HG03439 (cell line): ENCODE data around the gene DEPP1.

Source experiments
- ATAC-seq: cut with Tn5 transposase; IDR thresholded peaks from one replicate; pipeline ENCODE4 v1.9.1; 2021; ENCODE audit warnings: mild to moderate bottlenecking, moderate library complexity; ENCODE audit not compliant: unreplicated experiment

The DEPP1 gene

DNA sequence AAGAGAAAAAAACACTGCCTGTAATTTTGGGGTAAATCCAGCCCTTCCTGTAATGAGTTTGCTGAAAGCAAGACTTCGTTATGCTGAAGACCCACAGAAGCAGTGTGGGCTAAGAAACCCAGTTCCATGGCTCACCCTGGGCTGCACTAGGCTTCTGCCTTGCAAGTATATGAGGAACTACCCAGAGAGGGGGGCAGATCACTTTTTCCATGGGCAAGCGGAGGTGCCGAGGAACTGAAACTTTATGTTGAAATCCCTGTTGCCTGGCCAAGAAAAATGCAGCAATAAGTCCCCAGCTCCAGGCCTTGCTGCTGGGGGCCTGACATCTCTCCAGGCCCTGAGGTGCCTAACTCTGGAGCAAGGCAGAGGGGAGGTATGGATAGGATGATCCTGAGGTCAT, 10.5 kb downstream of the DEPP1 start:
- no peak for ATAC-seq

DNA sequence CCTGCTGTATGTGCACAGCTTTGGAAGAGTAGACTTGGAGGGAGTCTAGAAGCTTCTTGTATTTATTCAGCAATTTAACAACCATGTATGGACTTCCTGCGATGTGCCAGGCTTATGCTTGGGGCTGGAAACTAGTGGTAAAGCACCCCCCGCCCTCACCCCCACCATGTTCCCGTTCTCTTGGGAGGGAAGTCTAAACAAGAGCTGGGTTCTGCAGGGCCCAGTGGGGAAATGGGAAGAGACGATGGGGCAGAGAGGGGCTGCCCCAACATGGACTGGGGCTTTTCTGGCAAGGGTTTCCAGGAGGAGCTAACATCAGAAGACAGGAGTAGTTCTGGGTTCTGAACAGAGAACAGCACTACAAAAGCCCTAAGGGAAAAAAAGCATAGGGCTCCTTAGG, 11.0 kb downstream of the DEPP1 start:
- ATAC-seq = no peak

DNA sequence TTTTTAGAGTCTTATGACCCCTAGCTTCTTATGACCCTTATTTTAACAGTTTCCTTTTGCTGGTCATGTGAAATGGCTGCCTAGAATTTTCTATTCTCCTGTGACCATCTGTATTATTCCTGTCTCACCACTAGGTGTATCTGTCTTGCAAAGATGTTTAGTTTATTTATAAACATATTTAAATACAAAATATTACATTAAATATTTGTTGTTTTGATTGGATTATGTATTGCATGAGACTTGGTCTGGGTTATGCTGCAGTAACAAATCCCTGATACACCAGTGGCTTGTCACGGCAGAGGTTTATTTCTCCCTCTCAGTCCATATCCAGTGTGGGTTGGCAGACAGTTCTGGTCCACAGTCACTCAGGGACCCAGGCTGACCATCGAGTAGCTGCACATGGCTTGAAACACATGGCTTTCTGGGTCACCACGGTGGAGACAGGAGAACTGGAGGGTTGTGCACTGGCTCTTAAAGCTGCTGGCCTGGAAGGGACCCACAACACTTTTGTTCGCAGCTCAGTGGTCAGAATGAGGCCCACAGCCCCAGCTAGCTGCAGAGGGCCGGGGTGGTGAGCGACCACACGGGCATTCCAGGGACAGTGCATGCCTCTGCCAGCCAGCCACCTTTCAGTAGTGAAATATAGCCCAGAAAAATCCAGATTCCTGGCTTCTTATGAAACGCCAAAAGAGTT, 11.6 kb downstream of the DEPP1 start:
- ATAC-seq = no peak

DNA sequence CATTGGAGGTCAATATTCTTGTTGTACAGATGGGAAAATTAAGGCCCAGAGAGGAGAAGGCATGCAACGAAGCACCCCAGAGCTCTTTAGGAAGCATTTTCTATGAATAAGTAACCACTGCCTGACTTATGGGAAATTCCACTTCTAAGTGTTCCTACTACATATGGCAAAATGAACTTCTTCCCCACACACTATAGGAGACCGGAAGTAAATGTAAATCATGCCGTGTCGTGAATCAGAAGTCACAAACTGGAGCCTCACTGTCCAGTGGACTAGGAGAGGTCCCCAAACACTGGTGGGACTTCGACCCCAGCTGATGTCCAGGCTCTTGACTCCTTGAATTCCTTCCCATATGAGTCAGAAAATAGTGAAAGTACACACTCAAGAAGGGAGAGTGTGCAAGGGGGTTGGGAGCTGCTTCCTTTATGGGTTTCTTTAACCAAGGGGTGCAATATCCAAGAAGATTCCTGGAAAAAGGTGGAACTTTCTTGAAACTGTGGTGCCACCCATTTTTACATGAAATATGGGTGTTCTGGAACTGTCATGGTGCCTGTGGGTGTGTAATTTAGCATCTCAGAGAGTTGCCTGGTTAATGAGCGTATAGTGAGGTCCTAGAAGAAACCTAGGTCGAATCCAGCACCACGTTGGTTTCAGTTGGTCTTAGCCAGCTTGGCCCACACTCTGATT, 12.3 kb downstream of the DEPP1 start:
- peak; percentile 31 for ATAC-seq

DNA sequence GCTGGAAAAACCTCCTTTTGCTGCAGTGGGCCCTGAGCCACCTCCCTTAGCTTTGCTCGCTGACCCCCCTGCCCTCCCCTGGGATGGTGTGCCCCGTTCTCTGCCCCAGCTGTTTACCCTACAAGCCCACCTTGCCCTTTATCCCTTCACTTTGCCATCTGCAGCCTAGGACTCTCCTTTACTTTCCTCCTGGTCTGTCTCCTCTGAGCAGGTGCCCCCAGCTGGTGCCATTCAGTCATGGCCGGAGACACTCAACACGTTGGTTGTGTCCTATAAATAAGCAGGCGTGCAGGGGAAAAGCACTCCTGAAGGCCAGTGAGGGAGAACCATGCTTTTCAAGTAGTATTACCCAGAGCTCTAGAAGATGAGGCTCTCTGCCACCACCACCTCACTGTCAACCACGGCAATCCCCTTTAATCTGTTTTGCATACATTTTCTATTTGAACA, 12.9 kb downstream of the DEPP1 start:
- ATAC-seq = no peak

GRCh38 chr10:44965104-44965503, 13.5 kb downstream of the DEPP1 start:
- ATAC-seq = no peak

DNA sequence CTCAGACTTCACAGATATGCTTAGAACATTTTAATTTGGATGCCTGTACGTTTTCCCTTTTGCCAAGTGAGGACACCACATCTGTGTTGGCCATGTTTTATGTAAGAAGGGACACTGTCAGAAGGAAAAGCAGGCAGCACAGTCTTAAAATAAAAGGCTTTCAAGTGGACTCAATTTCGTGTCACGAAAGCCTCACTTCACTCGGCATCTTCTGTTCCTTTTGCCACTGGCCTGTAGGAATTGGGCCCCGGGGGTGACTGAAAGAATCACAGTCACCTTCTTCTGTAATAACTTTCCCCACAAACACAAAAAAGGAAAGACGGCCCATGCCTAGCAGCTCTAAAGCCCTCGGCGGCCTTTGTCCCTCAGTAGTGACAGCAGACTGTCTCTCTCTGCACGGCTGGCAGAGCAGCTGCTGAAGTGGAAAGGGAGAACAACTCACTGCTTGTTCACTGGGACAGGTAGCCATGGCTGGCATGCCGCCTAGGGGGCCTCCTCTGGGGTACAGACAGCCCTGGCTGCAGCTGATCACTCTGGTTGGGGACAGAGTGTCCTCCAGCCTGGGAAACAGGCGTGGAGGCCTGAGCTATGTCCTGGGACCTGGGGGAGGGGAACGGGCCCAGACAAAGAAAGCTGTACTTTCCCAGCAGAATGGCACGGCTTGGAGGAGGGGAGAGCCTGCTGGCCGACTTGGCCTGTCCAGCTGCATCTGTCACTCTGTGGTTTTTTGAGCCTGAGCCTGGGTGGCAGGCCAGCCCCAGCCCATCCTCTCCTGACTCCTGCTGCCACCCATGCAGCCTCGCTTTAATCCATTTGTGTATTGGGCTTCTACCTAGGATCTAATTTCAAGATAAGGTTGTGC, 14.6 kb downstream of the DEPP1 start:
- ATAC-seq = no peak

GRCh38 chr10:44962870-44963738, 15.5 kb downstream of the DEPP1 start:
- ATAC-seq = no peak

- no peak for ATAC-seq
Observed at GRCh38 chr10:44961931-44962750, 16.5 kb downstream of the DEPP1 start.

GRCh38 chr10:44961230-44961571, 17.4 kb downstream of the DEPP1 start:
- ATAC-seq = no peak

GRCh38 chr10:44960482-44961229, 18.0 kb downstream of the DEPP1 start:
- ATAC-seq = no peak

DNA sequence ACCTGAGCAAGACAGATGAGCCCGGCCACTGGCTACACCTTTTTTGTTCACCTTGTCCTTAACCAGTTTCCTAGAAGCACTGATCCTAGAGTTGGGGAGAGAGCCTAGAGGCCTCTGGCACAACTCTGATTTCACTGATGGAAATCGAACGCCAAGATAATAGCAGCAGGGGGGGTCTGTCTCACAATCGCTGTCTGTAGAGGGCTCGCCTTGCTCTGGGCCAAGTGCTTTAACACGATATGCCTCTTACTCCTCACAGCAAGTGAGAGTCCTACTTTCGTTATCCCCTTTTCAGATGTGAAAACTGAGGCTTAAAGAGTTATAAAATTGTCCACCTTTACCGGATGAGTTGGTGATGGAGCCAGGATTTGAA, 18.5 kb downstream of the DEPP1 start:
- ATAC-seq = no peak

DNA sequence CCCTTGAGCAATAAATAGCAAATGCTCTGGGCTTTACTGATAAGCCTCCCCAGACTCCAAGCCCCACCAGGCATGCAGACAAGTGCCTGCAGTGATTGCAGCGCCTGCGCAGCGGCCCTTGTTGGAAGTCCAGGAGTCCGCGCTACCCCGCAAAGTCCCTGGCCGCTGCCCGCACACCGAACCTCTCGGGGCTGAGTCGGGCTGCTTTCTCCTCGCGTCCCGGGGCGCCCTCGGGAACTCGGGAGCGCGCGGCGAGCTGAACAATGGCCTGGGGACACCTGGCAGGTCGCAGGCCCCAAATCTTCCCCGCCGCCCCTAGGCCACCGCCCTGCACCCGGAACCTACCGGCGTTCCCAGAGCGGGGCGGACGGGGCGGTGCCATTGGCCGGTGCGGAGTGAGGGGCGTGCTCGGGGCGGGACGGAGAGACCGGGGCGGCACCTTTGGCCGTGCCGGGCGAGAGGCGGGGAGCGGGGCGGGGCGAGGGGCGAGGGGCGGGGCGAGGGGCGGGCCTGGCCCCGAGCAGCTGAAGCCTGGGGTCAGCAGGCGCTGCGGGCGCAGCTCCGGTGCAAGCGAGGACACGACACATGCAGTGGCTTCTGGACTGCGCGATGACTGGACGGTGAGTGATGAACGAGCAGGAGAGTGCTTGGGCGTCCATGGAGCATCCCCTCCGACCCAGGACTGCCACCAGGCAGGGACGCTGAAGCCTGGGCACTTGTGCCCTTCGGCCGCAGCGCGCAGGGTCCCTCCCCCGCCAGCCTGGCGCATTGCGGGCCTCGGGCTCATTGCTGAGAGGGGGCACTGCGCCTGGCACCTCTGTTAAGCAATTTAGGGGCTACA, 19.1 kb downstream of the DEPP1 start, which contains the start of gene RASSF4:
RASSF4 (plus strand) TSS at position 556 of the 841 bp plus-strand sequence. CDS start 10,401 bp downstream, outside the sequence.
- peak; percentile 96 for ATAC-seq

- ATAC-seq = no peak
Observed at GRCh38 chr10:44958898-44959246, 19.7 kb downstream of the DEPP1 start.

- ATAC-seq = no peak
Observed at GRCh38 chr10:44958196-44958897, 20.3 kb downstream of the DEPP1 start.

DNA sequence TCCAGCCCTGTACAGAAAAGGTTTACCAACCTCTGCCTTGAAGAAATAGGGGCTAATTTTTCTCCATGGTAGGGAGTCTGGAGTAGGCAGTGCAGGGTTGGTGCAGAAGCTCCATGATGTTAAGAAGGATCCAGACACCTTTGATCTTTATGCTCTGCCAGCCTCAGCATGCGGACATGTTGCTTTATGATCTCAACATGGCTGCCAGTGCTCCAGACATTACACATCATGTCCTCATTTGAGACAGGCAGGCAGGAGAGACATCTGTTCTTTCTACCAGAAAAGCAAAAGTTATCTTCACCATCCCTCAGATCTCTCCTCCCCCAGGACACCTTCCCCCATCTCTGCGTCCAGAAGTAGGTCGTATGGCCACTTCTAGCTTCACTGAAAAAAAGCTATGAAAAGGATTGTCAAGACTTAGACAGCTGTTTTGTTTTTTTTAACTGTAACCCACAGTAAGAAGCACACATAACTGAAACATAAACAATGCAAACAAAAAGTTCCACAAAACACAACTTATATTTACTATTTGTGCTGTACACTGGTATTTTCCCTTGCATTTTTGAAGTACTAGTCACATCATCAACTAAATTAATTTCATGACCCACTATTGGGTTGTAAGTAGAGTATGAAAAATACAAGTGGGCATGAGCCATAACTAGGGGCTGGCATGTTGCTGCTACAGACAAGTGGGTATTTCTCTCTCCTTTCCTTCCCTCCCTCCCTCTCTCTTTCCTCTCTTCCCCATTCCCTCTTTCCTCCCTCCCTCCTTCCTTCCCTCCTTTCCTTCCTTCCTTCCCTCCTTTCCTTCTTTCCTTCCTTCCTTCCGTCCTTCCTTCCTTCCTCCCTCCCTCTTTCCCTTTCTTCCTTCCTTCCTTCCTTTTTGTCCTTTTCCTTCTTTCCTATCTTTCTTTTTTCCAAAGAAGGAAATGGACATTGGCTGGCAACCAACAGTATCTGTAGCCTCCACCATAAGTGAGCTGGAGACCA, 21.6 kb downstream of the DEPP1 start:
- ATAC-seq = no peak

GRCh38 chr10:44956226-44956625, 22.4 kb downstream of the DEPP1 start:
- no peak for ATAC-seq
